GM18520 (cell line): ENCODE data around the gene LEFTY2.
"Not testable (repeated sequence)": the region's sequence is repeated elsewhere in the genome, so short reads cannot be mapped to it uniquely, and the experiment has no call there.

ENCODE experiments used
- ATAC-seq: cut with Tn5 transposase; IDR thresholded peaks from one replicate; pipeline ENCODE4 v1.9.1; 2021; ENCODE audit not compliant: unreplicated experiment

The LEFTY2 gene, protein sequence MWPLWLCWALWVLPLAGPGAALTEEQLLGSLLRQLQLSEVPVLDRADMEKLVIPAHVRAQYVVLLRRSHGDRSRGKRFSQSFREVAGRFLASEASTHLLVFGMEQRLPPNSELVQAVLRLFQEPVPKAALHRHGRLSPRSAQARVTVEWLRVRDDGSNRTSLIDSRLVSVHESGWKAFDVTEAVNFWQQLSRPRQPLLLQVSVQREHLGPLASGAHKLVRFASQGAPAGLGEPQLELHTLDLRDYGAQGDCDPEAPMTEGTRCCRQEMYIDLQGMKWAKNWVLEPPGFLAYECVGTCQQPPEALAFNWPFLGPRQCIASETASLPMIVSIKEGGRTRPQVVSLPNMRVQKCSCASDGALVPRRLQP

DNA sequence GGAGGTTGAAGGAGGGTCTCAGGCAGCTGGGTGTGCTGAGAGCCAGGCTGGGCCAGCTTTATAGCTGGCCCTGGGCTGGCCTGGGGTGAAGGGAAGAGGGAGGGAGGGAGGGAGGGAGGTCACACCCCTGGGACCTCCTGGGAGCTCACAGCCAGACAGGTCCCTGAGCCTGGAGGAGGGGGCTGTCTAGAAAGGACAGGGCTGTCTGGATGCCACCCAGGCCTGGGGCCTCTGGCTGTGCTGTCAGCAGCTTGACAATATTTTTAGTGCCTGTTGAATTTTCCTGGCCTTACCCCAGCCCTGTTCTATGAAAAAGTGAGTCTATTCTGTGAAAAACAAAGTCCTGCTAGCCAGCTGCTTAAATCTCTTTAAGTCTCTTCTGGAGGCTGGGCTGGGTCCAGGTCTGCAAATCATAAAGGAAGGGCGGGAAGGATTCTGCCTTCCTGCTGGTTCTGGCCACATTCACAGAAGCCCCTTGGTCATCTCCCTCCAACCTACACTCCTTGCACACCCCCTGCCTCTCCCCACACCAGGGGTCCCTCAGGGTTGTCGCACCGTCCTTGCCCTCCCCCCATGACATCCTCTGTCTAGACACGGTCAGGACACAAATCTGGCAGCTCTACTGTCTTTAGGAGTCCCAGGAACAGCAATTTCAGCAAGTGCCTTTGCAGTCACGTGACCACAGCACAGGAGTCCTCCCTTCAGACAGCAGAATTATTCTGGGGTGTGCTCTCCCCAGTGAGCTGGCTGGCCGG is at the start of gene LEFTY2:
LEFTY2 (minus strand) TSS at position 34 of the 755 bp plus-strand sequence. CDS start 80 bp downstream, outside the sequence.
- no peak for ATAC-seq

DNA sequence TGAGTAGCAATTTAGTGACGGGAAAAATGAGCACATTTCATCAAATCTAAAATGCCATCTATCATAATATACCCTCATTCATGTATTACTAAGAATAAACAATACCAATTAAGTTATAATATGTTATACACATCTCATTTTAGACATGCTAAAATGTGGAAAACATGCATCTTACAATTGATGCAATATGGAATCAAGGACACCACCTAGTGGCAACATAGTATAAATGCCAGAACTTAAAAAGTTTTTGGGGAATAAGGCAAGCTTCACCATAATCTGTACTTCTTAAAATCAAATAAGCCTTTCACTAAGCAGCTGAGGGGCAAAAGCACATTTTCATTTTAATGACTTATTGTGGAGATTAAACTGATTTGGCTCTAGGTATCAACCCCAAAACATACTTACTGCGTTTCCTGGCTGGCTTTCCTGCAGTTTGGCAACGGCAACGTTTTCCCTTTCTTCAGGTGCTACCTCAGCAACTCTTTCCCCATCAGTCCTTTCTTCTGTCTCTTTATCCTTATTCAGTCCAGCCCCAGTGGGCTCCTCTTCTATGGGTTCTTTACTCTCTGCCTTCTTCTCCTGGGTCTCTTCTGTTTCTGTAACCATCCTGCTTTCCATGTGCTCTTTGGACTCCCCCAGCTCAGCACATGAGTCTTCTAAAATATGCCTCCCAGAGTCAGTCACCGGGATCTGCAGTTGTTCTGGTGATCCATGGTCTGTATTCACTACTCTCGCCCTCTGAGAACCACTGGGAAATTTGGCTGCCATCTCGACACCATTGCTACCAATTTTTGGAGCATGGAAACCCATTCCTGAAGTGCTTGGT is 46.7 kb upstream of the LEFTY2 start:
- no peak for ATAC-seq

DNA sequence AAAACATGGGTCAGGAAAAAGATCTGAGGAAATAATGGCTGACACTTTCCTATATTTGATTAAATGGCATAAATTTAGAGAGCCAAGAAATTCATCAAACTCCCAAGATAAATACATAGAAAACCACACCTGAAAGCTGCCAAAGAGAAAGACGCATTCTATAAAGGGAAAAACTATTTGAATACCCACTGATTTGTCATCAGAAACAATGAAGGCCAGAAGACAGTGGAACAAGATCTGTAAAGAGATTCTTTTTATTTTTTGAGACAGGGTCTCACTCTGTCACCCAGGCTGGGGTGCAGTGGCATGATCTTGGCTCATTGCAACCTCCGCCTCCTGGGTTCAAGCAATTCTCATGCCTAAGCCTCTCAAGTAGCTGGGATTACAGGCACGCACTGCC is 40.7 kb upstream of the LEFTY2 start:
- no peak for ATAC-seq

DNA sequence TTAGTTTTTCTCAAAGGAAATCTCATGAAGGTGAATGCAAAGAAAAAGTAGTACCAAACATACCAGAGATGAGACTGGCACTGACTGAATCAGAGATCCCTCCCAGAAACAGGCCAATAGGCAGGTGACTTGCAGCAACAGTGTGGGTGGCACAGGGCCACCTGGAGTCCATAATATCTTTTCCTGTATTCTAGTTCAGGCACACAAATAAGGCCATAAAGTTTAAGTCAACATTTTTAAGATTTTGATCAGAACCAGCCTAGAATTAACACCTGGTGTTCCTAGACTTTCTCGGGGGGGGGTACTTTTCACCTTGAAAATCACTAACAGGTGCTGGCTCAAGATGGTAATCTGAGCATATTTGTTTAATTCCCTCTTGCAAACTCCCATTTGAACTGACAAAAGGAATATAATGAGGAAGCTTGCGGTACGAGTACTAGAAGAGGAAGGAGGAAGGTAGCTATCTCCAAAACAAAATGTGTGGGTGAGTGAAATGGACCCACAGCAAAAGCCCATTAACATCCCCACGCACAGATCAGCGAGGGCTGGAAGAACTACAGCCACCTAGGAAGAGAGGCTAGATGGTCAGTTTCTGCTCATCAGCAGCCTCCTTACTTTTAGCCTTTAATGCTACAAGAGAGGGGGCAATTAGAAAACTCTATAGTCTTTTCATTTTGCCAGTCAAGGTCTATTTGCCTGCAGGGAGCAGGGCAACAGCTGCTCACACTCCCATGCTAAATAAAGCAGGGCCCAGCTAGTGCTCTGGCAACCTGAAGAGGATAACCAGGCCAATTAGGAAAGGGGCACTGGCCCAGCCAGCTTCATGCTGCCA is 39.2 kb upstream of the LEFTY2 start:
- ATAC-seq, result no peak

DNA sequence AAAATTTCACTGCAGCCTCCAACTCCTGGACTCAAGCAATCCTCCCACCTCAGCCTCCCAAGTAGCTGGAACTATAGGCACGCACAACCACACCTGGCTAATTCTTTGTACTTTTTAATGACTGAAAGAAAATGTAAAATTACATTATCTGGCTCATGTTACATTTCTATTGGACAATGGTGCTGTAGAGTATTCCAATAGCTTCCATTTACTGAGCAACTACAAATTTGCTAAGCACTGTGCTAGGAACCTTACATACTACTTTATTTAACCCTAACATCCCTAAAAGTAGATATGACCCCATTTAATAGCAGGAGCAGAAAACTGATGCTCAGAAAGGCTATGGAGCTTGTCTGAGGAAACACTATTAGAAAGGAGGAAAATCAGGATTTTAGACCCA is 38.4 kb upstream of the LEFTY2 start:
- no peak for ATAC-seq

DNA sequence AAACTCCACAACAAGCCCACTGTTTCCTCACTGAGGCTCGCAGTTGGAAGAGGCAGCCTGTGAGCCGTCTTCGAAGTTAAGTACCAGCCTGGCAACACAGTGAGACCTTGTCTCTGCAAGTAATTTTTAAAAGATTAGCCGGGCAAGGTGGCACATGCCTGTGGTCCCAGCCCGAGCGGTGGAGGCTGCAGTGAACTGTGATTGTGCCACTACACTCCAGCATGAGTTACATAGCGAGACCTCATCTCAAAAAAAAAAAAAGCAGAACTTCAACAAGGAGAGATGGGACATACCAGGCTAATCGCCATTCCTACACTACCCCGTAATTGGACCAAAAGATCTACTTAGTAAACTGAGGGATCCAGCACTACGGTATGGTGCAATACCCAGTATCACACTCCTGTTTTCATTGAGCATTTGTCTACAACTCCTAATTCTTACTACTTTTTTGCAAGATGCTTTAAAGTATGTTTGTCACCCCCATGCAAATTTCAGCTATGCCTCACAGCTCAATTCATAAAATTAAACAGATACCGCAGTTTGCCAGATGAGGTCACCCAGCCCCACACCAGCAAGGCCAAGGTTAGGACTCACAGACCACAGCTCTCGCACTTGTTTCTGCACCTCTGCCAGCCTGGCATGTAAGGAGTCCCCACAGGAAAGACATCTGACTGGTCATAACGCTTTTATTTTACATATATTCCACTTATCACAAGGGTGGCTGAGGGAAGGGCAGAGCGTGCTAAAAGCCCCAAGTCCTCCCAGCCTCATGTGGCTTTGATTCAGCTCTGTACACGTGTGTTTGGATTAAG is 37.1 kb upstream of the LEFTY2 start:
- peak; percentile 82 for ATAC-seq

DNA sequence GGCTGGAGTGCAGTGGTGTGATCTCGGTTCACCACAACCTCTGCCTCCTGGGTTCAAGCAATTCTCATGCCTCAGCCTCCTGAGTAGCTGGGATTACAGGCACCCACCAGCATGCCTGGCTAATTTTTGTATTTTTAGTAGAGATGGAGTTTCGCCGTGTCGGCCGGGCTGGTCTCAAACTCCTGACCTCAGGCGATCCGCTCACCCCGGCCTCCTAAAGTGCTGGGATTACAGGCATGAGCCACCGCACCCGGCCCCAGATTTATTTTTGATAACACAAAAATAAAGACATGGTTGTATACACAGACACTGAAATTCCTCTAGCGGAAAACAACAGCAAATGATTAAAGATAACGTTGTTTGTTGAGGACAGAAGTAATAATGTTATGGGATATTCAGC is 34.1 kb upstream of the LEFTY2 start:
- not testable (repeated sequence) for ATAC-seq

DNA sequence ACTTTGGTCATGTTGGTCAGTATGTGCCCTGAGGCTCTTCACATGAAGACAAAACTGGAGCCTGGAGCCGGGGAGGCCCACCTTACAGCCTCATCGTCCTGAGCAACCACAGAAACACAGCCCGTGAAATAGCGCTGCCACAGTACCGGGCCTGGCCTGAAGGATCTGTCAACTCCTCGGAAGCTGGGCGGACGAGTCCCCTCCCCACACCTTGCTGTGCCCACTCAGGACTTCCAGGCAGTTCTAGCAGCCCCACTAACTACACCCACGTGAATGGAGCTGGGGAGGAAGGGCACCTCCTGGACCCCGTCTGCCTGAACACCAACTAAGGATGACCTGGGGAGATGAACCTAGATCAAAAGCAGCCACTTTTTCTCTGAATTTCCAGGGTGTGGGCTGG is 33.4 kb upstream of the LEFTY2 start:
- no peak for ATAC-seq

DNA sequence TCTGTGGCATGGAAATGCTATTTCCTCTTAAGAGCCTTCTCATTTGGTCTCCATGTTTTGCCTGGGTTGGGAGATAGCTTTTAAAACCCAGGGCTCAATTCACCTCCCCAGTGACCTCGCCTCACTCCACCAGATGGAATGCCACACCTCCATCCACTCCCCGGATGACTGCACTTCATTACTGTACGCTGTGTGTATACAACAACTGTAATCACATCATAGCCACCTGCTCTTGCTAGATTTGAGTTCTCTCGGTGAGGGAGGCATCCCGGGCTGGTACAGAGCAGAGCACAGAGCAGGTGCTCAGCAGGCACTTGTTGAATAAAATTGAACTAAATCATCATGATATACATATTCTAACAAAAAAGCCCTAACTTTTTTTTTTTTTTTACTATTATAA is 32.1 kb upstream of the LEFTY2 start:
- no peak for ATAC-seq

DNA sequence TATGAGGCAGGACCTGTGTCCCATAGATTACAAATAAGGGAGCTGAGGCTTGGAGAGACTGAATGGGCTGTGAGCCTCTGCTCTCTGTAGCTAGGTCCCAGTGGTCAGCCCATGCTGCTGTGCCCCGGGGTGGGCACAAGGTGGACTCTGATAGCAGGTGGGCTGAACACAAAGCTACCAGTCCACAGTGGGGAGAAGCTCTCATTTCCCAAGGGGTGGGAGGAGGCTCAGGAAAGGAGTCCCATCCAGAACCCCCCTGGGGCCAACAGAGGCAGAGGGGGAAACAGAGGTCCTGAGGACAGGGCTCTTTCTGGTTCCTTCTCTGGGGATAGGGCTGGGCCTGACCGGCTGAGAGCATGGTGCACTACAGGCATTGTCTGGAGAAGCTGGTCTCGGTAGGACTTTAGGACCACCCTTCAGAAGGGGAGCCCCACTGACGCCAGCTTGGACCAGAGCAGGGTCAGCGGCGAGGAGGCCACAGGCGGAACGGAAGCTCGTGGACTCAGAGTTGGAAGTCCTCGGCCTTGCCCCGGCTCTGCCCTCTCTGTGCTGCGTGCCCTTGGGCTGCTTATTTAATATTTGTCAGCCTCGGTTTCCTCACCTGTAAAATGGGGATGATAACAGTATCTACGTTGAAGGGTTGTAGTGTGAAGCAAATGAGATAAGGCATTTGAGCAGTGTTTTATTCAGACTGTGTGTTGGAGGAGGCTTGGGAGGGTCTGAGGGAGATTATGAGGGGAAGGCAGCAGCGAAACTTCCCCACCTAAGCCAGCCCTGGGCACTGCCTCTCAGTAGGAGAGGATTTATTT is 31.5 kb upstream of the LEFTY2 start:
- no peak for ATAC-seq

DNA sequence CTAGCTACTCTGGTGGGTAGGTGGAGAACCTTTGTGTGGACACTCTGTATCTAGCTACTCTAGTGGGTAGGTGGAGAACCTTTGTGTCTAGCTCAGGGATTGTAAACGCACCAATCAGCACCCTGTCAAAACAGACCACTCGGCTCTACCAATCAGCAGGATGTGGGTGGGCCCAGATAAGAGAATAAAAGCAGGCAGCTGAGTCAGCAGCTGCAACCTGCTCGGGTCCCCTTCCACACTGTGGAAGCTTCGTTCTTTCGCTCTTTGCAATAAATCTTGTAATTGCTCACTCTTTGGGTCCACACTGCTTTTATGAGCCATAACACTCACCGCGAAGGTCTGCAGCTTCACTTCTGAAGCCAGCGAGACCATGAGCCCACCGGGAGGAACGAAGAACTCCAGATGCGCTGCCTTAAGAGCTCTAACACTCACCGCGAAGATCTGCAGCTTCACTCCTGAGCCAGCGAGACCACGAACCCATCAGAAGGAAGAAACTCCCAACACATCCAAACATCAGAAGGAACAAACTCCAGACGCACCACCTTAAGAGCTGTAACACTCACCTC is 29.7 kb upstream of the LEFTY2 start:
- not testable (repeated sequence) for ATAC-seq

DNA sequence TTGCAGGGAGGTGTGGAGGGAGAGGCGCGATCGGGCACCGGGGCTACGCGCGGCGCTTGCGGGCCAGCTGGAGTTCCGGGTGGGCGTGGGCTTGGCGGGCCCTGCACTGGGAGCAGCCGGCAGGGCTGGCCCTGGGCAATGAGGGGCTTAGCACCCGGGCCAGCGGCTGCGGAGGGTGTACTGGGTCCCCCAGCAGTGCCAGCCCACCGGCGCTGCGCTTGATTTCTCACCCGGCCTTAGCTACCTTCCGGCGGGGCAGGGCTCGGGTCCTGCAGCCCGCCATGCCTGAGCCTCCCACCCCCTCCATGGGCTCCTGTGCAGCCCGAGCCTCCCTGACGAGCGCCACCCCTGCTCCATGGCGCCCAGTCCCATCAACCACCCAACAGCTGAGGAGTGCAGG is 28.7 kb upstream of the LEFTY2 start:
- not testable (repeated sequence) for ATAC-seq

DNA sequence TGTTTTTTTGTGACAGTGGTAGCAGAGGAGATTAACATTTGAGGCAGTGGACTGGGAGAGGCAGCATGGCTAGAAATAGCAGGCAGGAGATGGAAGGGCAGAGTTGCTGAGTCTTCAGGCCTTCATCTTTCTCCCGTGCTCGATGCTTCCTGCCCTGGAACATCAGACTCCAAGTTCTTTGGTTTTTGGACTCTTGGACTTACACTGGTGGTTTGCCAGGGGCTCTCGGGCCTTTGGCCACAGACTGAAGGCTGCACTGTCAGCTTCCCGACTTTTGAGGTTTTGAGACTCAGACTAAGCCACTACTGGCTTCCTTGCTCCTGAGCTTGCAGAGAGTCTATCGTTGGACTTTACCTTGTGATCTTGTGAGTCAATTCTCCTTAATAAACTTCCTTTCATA is 24.2 kb upstream of the LEFTY2 start:
- no peak for ATAC-seq

DNA sequence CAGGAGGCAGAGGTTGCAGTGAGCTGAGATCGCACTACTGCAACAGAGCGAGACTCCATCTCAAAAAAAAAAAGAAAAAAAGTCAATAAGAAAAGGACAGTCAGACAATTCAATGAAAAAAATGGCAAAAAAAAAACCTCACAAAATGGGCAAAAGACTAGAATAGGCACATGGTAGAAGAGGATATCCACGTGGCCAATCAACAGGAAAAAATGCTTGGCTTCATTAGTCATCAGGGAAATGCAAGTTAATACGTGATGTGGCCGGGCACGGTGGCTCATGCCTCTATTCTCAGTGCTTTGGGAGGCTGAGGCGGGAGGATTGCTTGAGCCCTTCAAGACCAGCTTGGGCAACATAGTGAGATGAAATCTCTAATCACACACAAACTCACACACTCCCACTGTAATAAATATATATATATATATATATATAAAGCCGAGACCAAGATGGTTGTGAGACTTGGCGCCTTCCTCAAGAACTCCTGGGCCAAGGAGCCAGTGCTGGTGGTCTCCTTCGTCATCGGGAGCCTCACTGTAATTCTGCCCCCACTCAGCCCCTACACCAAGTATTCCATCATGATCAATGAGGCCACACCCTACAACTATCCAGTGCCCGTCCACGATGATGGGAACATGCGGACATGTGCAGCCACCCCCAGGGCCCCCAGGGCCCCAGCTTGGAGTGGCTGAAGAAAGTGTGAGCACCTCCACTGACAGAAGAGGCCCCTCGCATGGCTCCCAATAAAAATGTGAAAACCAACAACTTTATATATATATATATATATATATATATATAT is 22.9 kb upstream of the LEFTY2 start:
- ATAC-seq, result no peak

DNA sequence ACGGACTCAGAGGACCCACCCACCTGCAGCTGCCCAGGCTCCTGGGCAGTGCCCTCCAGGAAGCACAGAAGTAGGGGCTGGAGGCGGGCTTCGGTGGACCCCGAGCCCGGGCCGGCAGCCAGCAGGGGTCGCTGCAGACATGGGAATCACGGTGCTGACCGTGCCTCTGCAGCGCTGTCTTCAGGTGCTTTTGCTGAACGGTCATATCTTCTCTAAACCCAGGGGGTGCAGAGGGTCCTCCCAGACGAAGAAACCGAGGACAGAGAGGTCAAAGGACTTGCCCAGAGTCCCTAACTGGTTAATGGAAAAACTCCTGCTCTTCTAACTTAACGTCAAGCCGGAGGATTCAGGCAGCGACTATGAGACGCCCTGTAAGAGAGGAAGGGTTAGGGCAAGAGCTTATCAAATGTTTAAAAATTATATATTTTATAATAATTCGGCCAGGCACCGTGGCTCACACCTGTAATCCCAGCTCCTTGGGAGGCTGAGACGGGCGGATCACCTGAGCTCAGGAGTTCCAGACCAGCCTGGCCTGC is 21.5 kb upstream of the LEFTY2 start:
- ATAC-seq, result no peak

DNA sequence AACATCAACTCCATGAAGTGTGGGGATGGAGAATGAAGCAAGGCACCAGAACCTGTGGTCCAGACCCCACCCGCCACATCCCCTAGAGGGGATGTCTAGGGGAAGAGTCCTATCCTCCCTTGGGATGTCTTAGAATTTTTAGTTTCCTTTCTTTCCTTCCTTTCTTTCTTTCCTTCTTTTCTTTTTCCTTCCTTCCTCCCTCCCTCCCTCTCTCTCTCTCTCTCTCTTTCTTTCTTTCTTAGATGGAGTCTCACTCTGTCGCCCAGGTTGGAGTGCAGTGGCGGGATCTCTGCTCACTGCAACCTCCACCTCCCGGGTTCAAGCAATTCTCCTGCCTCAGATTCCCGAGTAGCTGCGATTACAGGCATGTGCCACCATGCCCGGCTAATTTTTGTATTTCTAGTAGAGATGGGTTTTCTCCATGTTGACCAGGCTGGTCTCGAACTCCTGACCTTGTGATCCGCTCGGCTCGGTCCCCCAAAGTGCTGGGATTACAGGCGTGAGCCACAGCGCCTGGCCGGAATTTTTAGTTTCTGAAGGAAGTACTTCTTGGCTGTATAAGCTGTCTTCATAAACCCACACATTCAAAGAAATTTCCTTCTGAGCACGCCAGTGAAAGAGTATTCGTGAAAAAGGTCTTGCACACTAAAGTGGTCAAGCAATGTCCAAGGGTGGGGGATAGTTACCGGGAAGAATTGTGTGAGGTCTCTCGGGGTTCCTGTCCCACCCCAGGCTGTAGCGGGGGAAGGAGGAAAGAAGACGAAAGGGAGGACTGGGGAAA is 20.8 kb upstream of the LEFTY2 start:
- no peak for ATAC-seq

DNA sequence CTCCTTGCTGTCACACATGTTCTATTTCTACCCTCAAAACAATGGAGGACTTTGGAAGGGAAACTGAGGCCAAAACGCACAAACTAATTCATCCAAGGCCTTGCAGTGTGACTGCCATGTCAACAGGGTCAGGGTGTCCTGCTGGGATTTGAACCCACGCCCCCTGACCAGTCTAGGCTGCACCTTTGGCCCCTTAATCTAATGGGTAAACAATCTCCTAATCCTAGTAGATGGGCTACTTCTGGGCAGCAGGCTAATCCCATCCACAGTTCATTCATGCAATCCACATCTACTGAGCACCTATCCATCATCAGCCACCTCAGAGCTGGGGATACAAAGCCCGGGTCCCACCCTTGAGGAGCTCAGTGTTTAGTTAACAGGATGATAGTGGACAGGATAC is 17.0 kb upstream of the LEFTY2 start:
- ATAC-seq, result no peak
